ENCODE data around the gene HOXD4.

GRCh38 chr2:176146645-176147044 is 4.7 kb upstream of the HOXD4 start:
- TF ChIP-seq CTCF (conservative IDR thresholded peaks at IDR 0.05; ENCODE audit: low read depth, low read length), result no peak
- TF ChIP-seq POLR2A (IDR thresholded peaks at IDR 0.05; ENCODE audit: low read depth, low read length), result no peak
- TF ChIP-seq ELK1 (IDR thresholded peaks at IDR 0.05; ENCODE audit: borderline replicate concordance, low read depth, low read length), result no peak
- no peak for TF ChIP-seq SMC3 (IDR thresholded peaks at IDR 0.05; ENCODE audit: low read depth, low read length)
- no peak for TF ChIP-seq RAD21 (IDR thresholded peaks at IDR 0.05; ENCODE audit: low read length)
- TF ChIP-seq CEBPB (IDR thresholded peaks at IDR 0.05; ENCODE audit: low read depth, low read length), result no peak
- TF ChIP-seq MAFK (IDR thresholded peaks at IDR 0.05; ENCODE audit: low read depth, low read length), result no peak
- TF ChIP-seq RCOR1 (IDR thresholded peaks at IDR 0.05; ENCODE audit: insufficient replicate concordance, low read length), result no peak
- no peak for TF ChIP-seq CHD1 (IDR thresholded peaks at IDR 0.05; ENCODE audit: low read depth, low read length)
- TF ChIP-seq USF2 (IDR thresholded peaks at IDR 0.05; ENCODE audit: low read depth, low read length), result no peak
- TF ChIP-seq MAZ (IDR thresholded peaks at IDR 0.05; ENCODE audit: borderline replicate concordance, low read depth, low read length), result no peak
- no peak for TF ChIP-seq BHLHE40 (IDR thresholded peaks at IDR 0.05; ENCODE audit: low read depth, low read length)
- TF ChIP-seq NFE2L2 (IDR thresholded peaks at IDR 0.05; ENCODE audit: low read depth, low read length), result no peak
